ENCODE results near the gene KRTAP12-3.

The KRTAP12-3 gene

GRCh38 chr21:44703731-44704635 is 46.3 kb downstream of the KRTAP12-3 start:
- no peak for DNase-seq

- DNase-seq = no peak
These were observed 46.9 kb downstream of the KRTAP12-3 start for GRCh38 chr21:44704636-44705001.

DNA sequence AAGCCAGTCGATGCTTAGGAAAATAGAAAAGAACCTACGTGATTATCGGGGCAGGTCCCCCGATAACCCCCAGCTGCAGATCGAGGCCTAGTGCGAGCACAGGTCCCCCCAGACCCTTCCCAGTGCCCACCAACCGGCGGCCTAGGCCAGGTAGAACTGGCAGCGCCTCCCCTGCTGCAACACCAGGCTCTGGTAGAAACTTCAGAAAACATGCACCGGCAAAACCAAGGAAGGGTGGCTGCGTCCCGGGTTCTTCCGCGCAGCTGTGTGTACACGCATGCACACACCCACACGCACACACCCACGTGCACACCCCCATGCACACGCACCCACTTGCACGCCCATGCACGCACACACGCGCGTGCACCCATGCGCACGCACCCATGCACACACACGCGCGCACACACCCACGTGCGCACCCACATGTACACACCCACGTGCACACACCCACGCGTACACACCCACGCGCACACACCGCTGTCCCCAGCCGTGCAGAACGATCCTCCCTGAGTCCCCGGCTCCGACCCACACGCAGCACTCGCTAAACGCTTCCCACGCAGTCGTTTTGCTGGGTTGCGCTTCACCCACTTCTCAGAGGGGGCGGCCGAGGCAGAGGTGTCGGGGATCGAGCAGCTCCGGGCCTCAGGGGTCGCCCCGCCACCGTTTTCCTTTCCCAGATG is 48.4 kb downstream of the KRTAP12-3 start:
- no peak for DNase-seq

DNA sequence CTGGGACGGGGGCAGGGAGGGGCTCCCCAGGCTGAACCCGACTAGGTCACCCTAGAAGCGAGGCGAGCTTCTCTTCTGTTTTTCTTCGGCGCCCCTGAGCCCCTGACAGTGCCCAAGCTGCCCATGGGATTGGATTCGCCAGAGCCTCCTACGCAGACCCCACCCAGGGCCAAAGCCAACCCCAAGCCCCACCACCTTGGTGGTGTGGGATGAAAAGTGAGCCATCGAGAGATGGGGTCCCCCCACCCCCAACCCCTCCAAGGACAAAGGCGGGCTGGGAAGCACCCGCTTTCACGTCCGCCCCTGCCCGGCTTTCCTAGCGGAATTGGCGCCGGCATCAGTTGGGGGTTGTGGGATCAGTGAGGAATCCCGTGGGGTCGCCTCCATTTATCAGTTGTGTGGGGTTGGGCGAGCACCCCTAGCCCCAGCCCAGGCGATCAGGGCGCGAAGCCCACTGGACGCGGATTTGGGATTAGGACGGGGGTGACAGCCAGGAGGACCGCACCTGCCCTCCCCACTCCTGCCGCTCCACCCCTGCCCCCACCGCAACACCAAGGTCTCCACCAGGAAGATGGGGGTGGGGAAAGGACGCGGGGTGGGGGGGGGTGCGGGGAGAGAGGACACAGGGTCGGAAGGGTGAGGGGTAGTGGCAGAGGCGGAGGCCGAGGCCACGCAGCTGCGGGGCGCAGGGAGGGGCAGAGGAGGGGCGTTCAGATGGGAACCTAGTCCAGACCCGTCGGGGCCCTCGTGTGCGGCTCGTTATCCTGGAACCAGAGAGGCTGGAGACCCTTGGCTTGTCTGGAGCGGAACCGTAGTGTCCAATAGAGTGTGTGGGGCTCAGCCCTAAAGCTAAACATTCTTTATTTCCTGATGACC is 49.2 kb downstream of the KRTAP12-3 start:
- no peak for DNase-seq
